Measurements from ENCODE around the gene DUXB. TPM values are rescaled to one million over a fixed set of nuclear protein-coding genes. Genes with fewer than 3 reads are reported as not detected.

DUXB gene
- total RNA-seq, 5 donors from 2014 or later (not counting 1 experiment from before 2014, with no cell fraction given), result not detected

Other genes with a start within 250 kb of the DUXB start
- 10 to 100 TPM; 37.7 to 45.8 (median 41.9) TPM for gene TMEM170A, start 236.8 kb downstream of the DUXB start, total RNA-seq
- gene CHST6, start 206.0 kb downstream of the DUXB start, total RNA-seq, result under 1 TPM in 2 of 5 donors, not detected in 3; 0.15 to 0.16 TPM
- gene CHST5, start 165.4 kb downstream of the DUXB start, total RNA-seq, result under 1 TPM in 1 of 5 donors, not detected in 4; 0.09 TPM
- gene TMEM231, start 145.2 kb downstream of the DUXB start, total RNA-seq, result 1 to 10 TPM; 1.5 to 3.0 (median 2.1) TPM
- gene GABARAPL2, start 135.1 kb downstream of the DUXB start, total RNA-seq, result 10 to 100 TPM; 70.9 to 78.6 (median 76.4) TPM
- gene ADAT1, start 78.2 kb downstream of the DUXB start, total RNA-seq, result 10 to 100 TPM; 62.9 to 79.2 (median 72.0) TPM
- 100 to 1,000 TPM; 121 to 151 (median 128) TPM for gene KARS1, start 53.8 kb downstream of the DUXB start, total RNA-seq
- gene TERF2IP, start 53.7 kb downstream of the DUXB start, total RNA-seq, result 100 to 1,000 TPM in 1 of 5 donors, 10 to 100 TPM in 4; 86.0 to 104 (median 94.0) TPM
- gene CPHXL2, start 24.5 kb downstream of the DUXB start, total RNA-seq, result not detected
- not detected for gene CPHXL, start 25.0 kb upstream of the DUXB start, total RNA-seq